Colonic mucosa (tissue), 4 donors: Measurements from ENCODE around the gene NPDC1. TPM values are rescaled to one million over a fixed set of nuclear protein-coding genes. Genes with fewer than 3 reads are reported as not detected.

Experiments used
- DNase-seq: peaks from one replicate; pipeline ENCODE4 v3.0.0-alpha.2; 2020
- H3K27ac ChIP-seq: fragments of 200-600 bp; one replicate; pipeline ENCODE4 v1.8.0; 2021
- H3K27me3 ChIP-seq: fragments of 200-600 bp; one replicate; pipeline ENCODE4 v1.8.0; 2021
- H3K36me3 ChIP-seq: fragments of 200-600 bp; one replicate; pipeline ENCODE4 v1.8.0; 2021
- H3K4me1 ChIP-seq: fragments of 200-600 bp; one replicate; pipeline ENCODE4 v1.8.0; 2021; ENCODE audit warnings: mild to moderate bottlenecking
- H3K4me3 ChIP-seq: fragments of 200-600 bp; one replicate; pipeline ENCODE4 v1.8.0; 2021
- H3K9ac ChIP-seq, 2 donors: one replicate each; pipeline ENCODE4 v1.7.0; 2013; ENCODE audit warnings: control low read depth in 2 of 2, low read depth in 2 of 2, low read length in 2 of 2
- H3K9me3 ChIP-seq: fragments of 200-600 bp; one replicate; pipeline ENCODE4 v1.8.0; 2021
- intact Hi-C: fragments of 100-400 bp; cut with DNase I; formaldehyde crosslinking; loops from one replicate; pipeline ENCODE4 v1.14.1; 2022
- total RNA-seq, 2 donors: library from RNA; stranded (reverse); fragmentation: NEBNext Ultra II Directional in 1 of 2; extraction: Animal tissue kit (Norgen Biotek cat#: 25700) in 1 of 2; gene quantifications; one replicate each; pipeline ENCODE4 v1.2.1, GENCODE V29; 2021
- TF ChIP-seq, protein P1 (sequence below): fragments of 200-600 bp; IDR thresholded peaks from one replicate; pipeline ENCODE4 v1.8.0; 2022; ENCODE audit warnings: antibody characterized with exemption, mild to moderate bottlenecking
- donor health status: healthy.
- donor health status: DM: no; HTN: no; CAD: no.
- donor health status: DM: no; HTN: no; CAD: no.

The NPDC1 gene
- total RNA-seq, 2 donors from 2014 or later = 149 to 177 TPM

- no peaks in the 10 kb centered on the region for H3K36me3 ChIP-seq
- TF ChIP-seq, protein P1, sequence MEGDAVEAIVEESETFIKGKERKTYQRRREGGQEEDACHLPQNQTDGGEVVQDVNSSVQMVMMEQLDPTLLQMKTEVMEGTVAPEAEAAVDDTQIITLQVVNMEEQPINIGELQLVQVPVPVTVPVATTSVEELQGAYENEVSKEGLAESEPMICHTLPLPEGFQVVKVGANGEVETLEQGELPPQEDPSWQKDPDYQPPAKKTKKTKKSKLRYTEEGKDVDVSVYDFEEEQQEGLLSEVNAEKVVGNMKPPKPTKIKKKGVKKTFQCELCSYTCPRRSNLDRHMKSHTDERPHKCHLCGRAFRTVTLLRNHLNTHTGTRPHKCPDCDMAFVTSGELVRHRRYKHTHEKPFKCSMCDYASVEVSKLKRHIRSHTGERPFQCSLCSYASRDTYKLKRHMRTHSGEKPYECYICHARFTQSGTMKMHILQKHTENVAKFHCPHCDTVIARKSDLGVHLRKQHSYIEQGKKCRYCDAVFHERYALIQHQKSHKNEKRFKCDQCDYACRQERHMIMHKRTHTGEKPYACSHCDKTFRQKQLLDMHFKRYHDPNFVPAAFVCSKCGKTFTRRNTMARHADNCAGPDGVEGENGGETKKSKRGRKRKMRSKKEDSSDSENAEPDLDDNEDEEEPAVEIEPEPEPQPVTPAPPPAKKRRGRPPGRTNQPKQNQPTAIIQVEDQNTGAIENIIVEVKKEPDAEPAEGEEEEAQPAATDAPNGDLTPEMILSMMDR = no peak
- H3K9ac ChIP-seq = peak overlapping the region in 1 of 2 donors; percentile 24
- no peaks in the 10 kb centered on the region for H3K27me3 ChIP-seq
- intact Hi-C loops = no loop called here
- peaks cover 35% of the 10 kb centered on the region for H3K4me1 ChIP-seq
- peak; percentile 31 for DNase-seq
- no peak overlapping the region for H3K4me3 ChIP-seq
- no peak overlapping the region for H3K27ac ChIP-seq
- H3K9me3 ChIP-seq = no peaks in the 10 kb centered on the region
Observed at GRCh38 chr9:137030538-137031527, 15.1 kb downstream of the NPDC1 start.

DNA sequence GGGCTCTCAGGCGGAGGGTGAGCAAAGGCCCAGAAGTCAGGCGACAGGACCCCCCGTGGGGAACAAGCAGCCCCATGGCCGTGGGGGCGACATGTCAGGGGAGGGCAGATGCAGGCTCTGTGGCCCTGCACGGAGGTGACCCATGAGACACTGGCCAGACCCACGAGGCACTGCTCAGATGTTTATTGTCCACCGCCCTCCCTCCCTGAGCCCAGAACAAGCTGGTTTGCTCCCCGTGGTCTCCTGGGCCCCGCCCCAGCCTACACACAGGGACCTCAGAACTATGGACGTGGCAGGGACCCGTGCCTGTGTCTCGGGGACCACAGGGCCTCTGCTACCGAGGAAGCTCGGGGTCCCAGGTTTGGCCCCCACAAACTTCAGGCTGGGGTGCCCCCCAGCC lies 16.0 kb downstream of the NPDC1 start:
- intact Hi-C loops = no loop called here
- no peak for DNase-seq
- Histone ChIP-seq H3K9me3 (no peaks in the 10 kb centered on the region), H3K27me3 (no peaks in the 10 kb centered on the region), H3K27ac (no peak overlapping the region), H3K4me3 (no peak overlapping the region), H3K36me3 (no peaks in the 10 kb centered on the region), H3K9ac (no peak overlapping the region), H3K4me1 (peaks cover 32% of the 10 kb centered on the region)
- TF ChIP-seq, protein P1 = no peak

DNA sequence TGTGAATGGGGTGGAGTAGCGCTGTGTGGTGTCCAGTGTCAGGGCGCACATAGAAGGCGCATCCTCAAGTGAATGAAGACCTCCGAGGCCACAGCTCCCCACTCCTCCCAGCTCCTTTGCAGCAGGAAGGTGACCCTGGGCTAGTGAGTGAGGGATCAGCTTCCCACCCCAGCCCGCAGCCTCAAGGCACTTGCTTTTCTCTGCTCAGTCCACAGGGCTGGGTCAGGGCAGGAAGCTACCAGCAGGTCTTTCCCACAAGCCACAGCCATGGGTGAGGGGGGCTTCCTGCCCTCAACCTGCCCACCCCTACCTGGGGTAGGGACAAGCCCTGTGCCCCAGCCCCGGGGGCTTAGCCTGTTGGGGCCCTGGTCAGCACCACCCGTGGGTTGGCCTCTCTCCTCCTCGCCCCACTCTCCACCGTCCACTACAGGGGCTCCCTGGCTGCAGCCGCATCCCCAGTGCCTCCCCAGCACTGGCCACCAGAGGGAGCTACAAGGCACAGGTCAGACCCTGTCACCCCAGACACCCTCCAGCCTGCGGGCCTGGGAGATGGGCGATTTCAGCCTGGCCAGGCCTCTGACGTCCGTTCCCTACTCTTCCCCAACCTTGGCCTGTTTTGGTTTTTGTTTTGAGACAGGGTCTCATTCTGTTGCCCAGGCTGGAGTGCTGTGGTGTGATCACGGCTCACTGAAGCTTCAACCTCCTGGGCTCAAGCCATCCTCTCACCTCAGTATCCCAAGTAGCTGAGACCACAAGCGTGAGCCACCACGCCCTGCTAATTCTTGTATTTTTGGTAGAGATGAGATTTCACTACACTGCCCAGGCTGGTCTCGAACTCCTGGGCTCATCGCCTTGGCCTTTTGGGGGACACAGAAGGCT lies 16.7 kb downstream of the NPDC1 start:
- H3K4me3 ChIP-seq = peak overlapping the region; percentile 52
- no peaks in the 10 kb centered on the region for H3K36me3 ChIP-seq
- H3K4me1 ChIP-seq = peaks cover 25% of the 10 kb centered on the region
- H3K9ac ChIP-seq = peak overlapping the region in 1 of 2 donors; percentile 52
- peak; percentile 87 for DNase-seq
- TF ChIP-seq, protein P1 = peak; percentile 91
- peak overlapping the region; percentile 46 for H3K27ac ChIP-seq
- no peaks in the 10 kb centered on the region for H3K9me3 ChIP-seq
- no peaks in the 10 kb centered on the region for H3K27me3 ChIP-seq
- intact Hi-C loops = loop anchor here (2.0 kb wide), 1 partner anchor 84 kb away; the partner anchor contains the start of genes C8G and FBXW5

DNA sequence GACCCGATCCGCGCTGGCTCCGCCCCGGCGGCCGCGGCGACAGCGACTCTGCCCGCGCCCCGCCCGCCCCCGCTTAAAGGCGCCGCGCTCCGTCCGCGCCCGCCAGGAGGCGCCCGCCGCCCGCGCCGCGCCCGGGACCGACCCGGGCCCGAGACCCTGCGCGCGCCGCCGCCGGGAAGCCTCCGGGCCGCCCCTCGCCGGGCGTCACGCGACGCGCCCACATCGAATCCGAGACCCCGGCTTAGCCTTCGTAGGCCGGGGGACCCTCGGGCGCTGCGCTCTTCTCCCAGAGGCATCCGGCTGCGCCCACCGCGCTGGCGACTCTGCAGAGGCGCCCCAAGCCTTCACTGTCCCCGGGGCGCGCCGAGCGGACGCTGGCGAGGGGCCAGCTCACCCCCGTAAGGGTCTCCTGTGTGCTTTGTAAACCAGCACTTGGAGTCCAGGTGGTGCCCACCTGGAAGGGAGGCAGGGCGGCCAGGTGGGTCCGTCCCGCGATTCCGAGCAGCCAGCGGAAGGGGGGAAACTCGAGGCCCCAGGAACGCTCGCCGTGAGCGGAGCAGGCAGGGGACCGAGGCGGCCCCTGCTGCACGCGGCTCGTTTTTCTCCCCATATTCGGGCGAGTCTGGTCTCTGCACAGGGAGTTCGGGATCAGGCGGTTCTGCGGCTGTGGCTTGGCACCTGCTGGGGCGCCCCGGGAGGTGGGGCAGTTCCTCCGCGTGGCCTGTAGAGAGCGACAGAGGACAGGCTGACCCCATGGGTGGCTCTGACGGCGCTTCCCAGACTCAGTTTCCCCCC lies 17.5 kb downstream of the NPDC1 start:
- Histone ChIP-seq H3K36me3 (no peaks in the 10 kb centered on the region), H3K9ac (peak overlapping the region; percentile 71 to 78), H3K27ac (peak overlapping the region; percentile 46), H3K27me3 (no peaks in the 10 kb centered on the region), H3K9me3 (no peaks in the 10 kb centered on the region), H3K4me3 (peak overlapping the region; percentile 52), H3K4me1 (peaks cover 24% of the 10 kb centered on the region)
- peak; percentile 83 for DNase-seq
- intact Hi-C loops = loop anchor here (2.0 kb wide), 1 partner anchor 84 kb away; the partner anchor contains the start of genes C8G and FBXW5
- TF ChIP-seq, protein P1 = peak; percentile 25
